ENCODE measurements around the gene PID1.

The PID1 gene

GRCh38 chr2:228987441-228988155, 283.5 kb downstream of the PID1 start:
- DNase-seq: no peak

DNA sequence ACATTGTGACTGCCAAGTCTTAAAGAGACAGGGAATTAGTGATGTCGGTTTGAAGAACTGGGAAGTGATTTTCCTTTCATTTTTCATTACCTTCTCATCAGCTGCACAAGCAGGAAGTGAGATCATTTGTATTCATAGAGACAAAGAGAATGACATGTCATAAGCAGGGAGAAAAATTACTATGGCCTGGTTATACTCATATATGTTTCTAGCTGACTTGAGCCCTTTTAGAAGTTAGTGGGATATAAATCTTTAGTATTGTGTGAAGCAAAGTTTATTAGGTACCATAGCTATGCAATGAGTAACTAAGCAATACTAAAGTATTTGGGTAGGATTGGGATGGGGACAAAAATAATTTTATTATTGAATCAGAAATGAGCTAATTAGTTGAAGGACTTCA, 284.1 kb downstream of the PID1 start:
- DNase-seq: no peak

GRCh38 chr2:228983700-228984099, 287.4 kb downstream of the PID1 start:
- no peak for DNase-seq

DNA sequence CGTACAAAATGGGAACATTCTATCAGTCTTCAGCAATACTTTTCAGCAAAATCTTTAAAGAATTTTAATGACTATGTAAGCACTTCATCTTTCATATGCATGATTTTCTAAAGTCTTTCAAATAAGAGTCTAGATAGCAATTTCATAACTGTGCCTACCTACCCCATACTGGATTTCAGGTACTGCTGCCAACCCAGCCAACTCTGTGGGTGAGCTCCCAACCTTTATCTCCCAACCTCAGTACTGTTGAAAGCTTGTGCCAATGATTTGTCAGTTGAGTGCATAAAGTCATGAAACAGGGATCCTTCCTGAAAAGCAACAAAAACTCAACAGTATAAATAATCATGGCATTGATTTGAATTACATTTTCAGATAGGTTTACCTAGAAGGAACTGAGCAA, 296.9 kb downstream of the PID1 start:
- DNase-seq: no peak
